CD4-positive, alpha-beta T cell (primary cell): ENCODE results near the gene SEL1L. TPM values are rescaled to one million over a fixed set of nuclear protein-coding genes. Genes with fewer than 3 reads are reported as not detected.

ENCODE experiments used
- ATAC-seq: fragments of 200-7000 bp; cut with Tn5 transposase; one replicate; pipeline ENCODE4 v1.10.0; 2022; ENCODE audit warnings: mild to moderate bottlenecking; ENCODE audit not compliant: poor library complexity
- CTCF ChIA-PET: fragments of 350-600 bp; sonication (Branson Sonifier 250); formaldehyde crosslinking; loops from one replicate; lab custom pipeline; 2021; ENCODE audit warnings: antibody characterized with exemption, inconsistent platforms; lab: Charles Lee
- POLR2A ChIA-PET: fragments of 350-600 bp; sonication (Branson Sonifier 250); formaldehyde crosslinking; loops from one replicate; lab custom pipeline; 2021; ENCODE audit warnings: antibody characterized with exemption, inconsistent platforms; lab: Charles Lee
- DNase-seq, 14 experiments: peaks; one replicate each; pipeline ENCODE4 v3.0.0-alpha.2; 2013 to 2020; ENCODE audit warnings: mixed read lengths in 2 of 14
- H3K27ac ChIP-seq, 2 donors: one replicate each; pipeline versions ENCODE4 v1.5.1 to v1.7.0; 2013; ENCODE audit warnings: low read length in 2 of 2, low read depth in 1 of 2, mild to moderate bottlenecking in 1 of 2
- H3K27me3 ChIP-seq, 2 experiments: 1 replicate in 1 of 2; 2 replicates in 1 of 2; pipeline versions ENCODE4 v1.6.1 to v1.7.0; 2013; ENCODE audit warnings: low read length in 2 of 2, control low read depth in 1 of 2, mild to moderate bottlenecking in 1 of 2, moderate library complexity in 1 of 2; ENCODE audit not compliant: insufficient read depth in 2 of 2, control insufficient read depth in 1 of 2
- H3K36me3 ChIP-seq: one replicate; pipeline ENCODE4 v1.6.1; 2013; ENCODE audit warnings: low read length, control low read depth; ENCODE audit not compliant: insufficient read depth
- H3K4me1 ChIP-seq: one replicate; pipeline ENCODE4 v1.6.1; 2013; ENCODE audit warnings: low read length, control low read depth; ENCODE audit not compliant: insufficient read depth
- H3K4me3 ChIP-seq: one replicate; pipeline ENCODE4 v1.5.1; 2013; ENCODE audit warnings: mild to moderate bottlenecking, low read length, moderate library complexity
- H3K9me3 ChIP-seq, 2 experiments: 1 replicate in 1 of 2; 2 replicates in 1 of 2; pipeline versions ENCODE4 v1.6.1 to v1.7.0; 2013; ENCODE audit warnings: low read length in 2 of 2, mild to moderate bottlenecking in 2 of 2, control low read depth in 1 of 2, moderate library complexity in 1 of 2; ENCODE audit not compliant: control insufficient read depth in 1 of 2, insufficient read depth in 1 of 2
- H3K27ac Mint-ChIP-seq: one replicate; pipeline ENCODE4 v1.8.0; 2020; ENCODE audit warnings: mixed read lengths
- H3K27me3 Mint-ChIP-seq: one replicate; pipeline ENCODE4 v1.8.0; 2021; ENCODE audit warnings: mixed read lengths
- H3K36me3 Mint-ChIP-seq: one replicate; pipeline ENCODE4 v1.8.0; 2021; ENCODE audit warnings: low read depth, mixed read lengths
- H3K4me1 Mint-ChIP-seq: one replicate; pipeline ENCODE4 v1.8.0; 2021; ENCODE audit warnings: low read depth, mixed read lengths
- H3K4me3 Mint-ChIP-seq: one replicate; pipeline ENCODE4 v1.8.0; 2020; ENCODE audit warnings: mild to moderate bottlenecking, mixed read lengths
- H3K9me3 Mint-ChIP-seq: one replicate; pipeline ENCODE4 v1.8.0; 2020; ENCODE audit warnings: mixed read lengths
- CTCF ChIP-seq: fragments of 200-600 bp; IDR thresholded peaks from one replicate; pipeline ENCODE4 v1.8.0; 2022; ENCODE audit warnings: antibody characterized with exemption, mild to moderate bottlenecking
- intact Hi-C, 2 experiments: fragments of 100-400 bp; cut with DNase I in 1 of 2; cut with micrococcal nuclease in 1 of 2; formaldehyde crosslinking; loops; one replicate each; pipeline versions ENCODE4 v1.15.1 to v1.9.0; 2023 to 2025; cut with DNase I, micrococcal nuclease
- total RNA-seq, 174 experiments: library from RNA in 2 of 174; stranded (reverse) in 2 of 174; gene quantifications; one replicate each; pipeline ENCODE4 v1.2.3 and lab custom pipeline; 2021 to 2026

SEL1L gene
- total RNA-seq, 2 experiments from 2014 or later, result 40.6 to 46.4 TPM

GRCh38 chr14:81557146-81557545 lies 23.5 kb upstream of the SEL1L start:
- no peaks in the 10 kb centered on the region for H3K9me3 Mint-ChIP-seq
- no peak overlapping the region for H3K4me3 ChIP-seq
- ATAC-seq (no peak), DNase-seq (no peak)
- H3K9me3 ChIP-seq, result no peaks in the 10 kb centered on the region
- H3K36me3 ChIP-seq, result no peaks in the 10 kb centered on the region
- ChIA-PET POLR2A (no interaction called here), CTCF (no interaction called here)
- H3K27me3 ChIP-seq, result peaks cover 0 to 3% of the 10 kb centered on the region in 2 experiments
- no peaks in the 10 kb centered on the region for H3K36me3 Mint-ChIP-seq
- intact Hi-C loops, result no loop called here
- no peaks in the 10 kb centered on the region for H3K4me1 ChIP-seq
- H3K27me3 Mint-ChIP-seq, result no peaks in the 10 kb centered on the region
- TF ChIP-seq CTCF, result no peak
- H3K27ac ChIP-seq, result no peak overlapping the region
- H3K4me1 Mint-ChIP-seq, result no peaks in the 10 kb centered on the region
- H3K27ac Mint-ChIP-seq, result no peak overlapping the region
- no peak overlapping the region for H3K4me3 Mint-ChIP-seq

GRCh38 chr14:81555684-81556083 lies 22.0 kb upstream of the SEL1L start:
- POLR2A ChIA-PET, result no interaction called here
- intact Hi-C loops, result no loop called here
- CTCF ChIA-PET, result no interaction called here

GRCh38 chr14:81555051-81555450 lies 21.4 kb upstream of the SEL1L start:
- POLR2A ChIA-PET, result no interaction called here
- Mint-ChIP-seq H3K9me3 (no peaks in the 10 kb centered on the region), H3K36me3 (no peaks in the 10 kb centered on the region), H3K4me1 (no peaks in the 10 kb centered on the region), H3K27ac (no peak overlapping the region), H3K27me3 (no peaks in the 10 kb centered on the region), H3K4me3 (no peak overlapping the region)
- intact Hi-C loops, result no loop called here
- DNase-seq (no peak), ATAC-seq (no peak)
- CTCF ChIA-PET, result no interaction called here
- H3K27me3 ChIP-seq, result peaks cover 0 to 3% of the 10 kb centered on the region in 2 experiments
- no peak overlapping the region for H3K4me3 ChIP-seq
- H3K4me1 ChIP-seq, result no peaks in the 10 kb centered on the region
- H3K36me3 ChIP-seq, result no peaks in the 10 kb centered on the region
- no peak for TF ChIP-seq CTCF
- H3K9me3 ChIP-seq, result no peaks in the 10 kb centered on the region
- no peak overlapping the region for H3K27ac ChIP-seq

More at GRCh38 chr14:81555684-81556083, 22.0 kb upstream of the SEL1L start:
- H3K4me3 Mint-ChIP-seq, result no peak overlapping the region
- DNase-seq, result no peak
- H3K27me3 Mint-ChIP-seq, result no peaks in the 10 kb centered on the region
- no peaks in the 10 kb centered on the region for H3K4me1 ChIP-seq
- H3K36me3 Mint-ChIP-seq, result no peaks in the 10 kb centered on the region
- TF ChIP-seq CTCF, result no peak
- peaks cover 0 to 3% of the 10 kb centered on the region in 2 experiments for H3K27me3 ChIP-seq
- H3K9me3 ChIP-seq, result no peaks in the 10 kb centered on the region
- no peaks in the 10 kb centered on the region for H3K9me3 Mint-ChIP-seq
- no peak overlapping the region for H3K27ac ChIP-seq
- no peaks in the 10 kb centered on the region for H3K36me3 ChIP-seq
- ATAC-seq, result no peak
- no peak overlapping the region for H3K27ac Mint-ChIP-seq
- H3K4me1 Mint-ChIP-seq, result no peaks in the 10 kb centered on the region
- H3K4me3 ChIP-seq, result no peak overlapping the region
